Panc1 (cell line): ENCODE results near the gene KCNQ1. TPM values are rescaled to one million over a fixed set of nuclear protein-coding genes. Genes with fewer than 3 reads are reported as not detected.

ENCODE experiments used
- ATAC-seq: fragments of 200-7000 bp; cut with Tn5 transposase; 2 replicates; pipeline ENCODE4 v1.9.1; 2020; ENCODE audit warnings: mild to moderate bottlenecking, moderate library complexity
- BruUV-seq: library from RNA; stranded (reverse); fragments of 400-500 nt; replicated peaks from 2 replicates; lab custom pipeline; 2021; lab: Mats Ljungman, UMichigan
- CTCF ChIA-PET: fragments of 300-600 bp; sonication (Branson Sonifier 250); formaldehyde crosslinking; loops from one replicate; lab custom pipeline; 2022; ENCODE audit warnings: antibody characterized with exemption; lab: Charles Lee
- POLR2A ChIA-PET: fragments of 300-600 bp; sonication (Branson Sonifier 250); formaldehyde crosslinking; loops from one replicate; lab custom pipeline; 2022; ENCODE audit warnings: antibody characterized with exemption; lab: Charles Lee
- DNase-seq: peaks from one replicate; pipeline ENCODE4 v3.0.0-alpha.2; 2010; ENCODE audit warnings: low read depth, low spot score
- H3K27ac ChIP-seq: 2 replicates; pipeline ENCODE4 v1.5.1; 2011; ENCODE audit warnings: mild to moderate bottlenecking, low read length, inconsistent platforms
- H3K27me3 ChIP-seq: fragments of 200-500 bp; sonication (Bioruptor generic); 2 replicates; pipeline ENCODE4 v1.6.0; 2014; ENCODE audit warnings: low read length, inconsistent platforms; ENCODE audit not compliant: control insufficient read depth, insufficient read depth
- H3K36me3 ChIP-seq: fragments of 200-500 bp; sonication (Bioruptor generic); 2 replicates; pipeline ENCODE4 v1.5.1; 2014; ENCODE audit warnings: inconsistent platforms, mild to moderate bottlenecking, low read length, moderate library complexity; ENCODE audit not compliant: control insufficient read depth, insufficient read depth
- H3K4me1 ChIP-seq: 2 replicates; pipeline ENCODE4 v1.5.1; 2011; ENCODE audit warnings: inconsistent platforms, mild to moderate bottlenecking, low read length, moderate library complexity; ENCODE audit not compliant: control insufficient read depth, insufficient read depth
- H3K4me3 ChIP-seq, 2 experiments: 2 replicates each; pipeline ENCODE4 v1.5.1; 2011 to 2012; ENCODE audit warnings: low read depth in 2 of 2, low read length in 2 of 2, mild to moderate bottlenecking in 2 of 2, inconsistent platforms in 1 of 2, moderate library complexity in 1 of 2
- H3K9me3 ChIP-seq: fragments of 200-500 bp; sonication (Bioruptor generic); 2 replicates; pipeline ENCODE4 v1.5.1; 2014; ENCODE audit warnings: low read depth, mild to moderate bottlenecking, inconsistent platforms, low read length, moderate library complexity; ENCODE audit not compliant: control insufficient read depth, insufficient read depth
- POLR2AphosphoS5 ChIP-seq: IDR thresholded peaks from 2 replicates; pipeline ENCODE4 v1.6.1; 2012; ENCODE audit warnings: mild to moderate bottlenecking, low read depth, low read length, moderate library complexity
- REST ChIP-seq, 2 experiments: IDR thresholded peaks; 2 replicates each; pipeline ENCODE4 v1.6.1; 2011 to 2012; ENCODE audit warnings: low read depth in 2 of 2, control low read depth in 1 of 2, low read length in 1 of 2, mild to moderate bottlenecking in 1 of 2, moderate library complexity in 1 of 2; ENCODE audit not compliant: insufficient read depth in 1 of 2
- SIN3A ChIP-seq: IDR thresholded peaks from 2 replicates; pipeline ENCODE4 v1.6.1; 2012; ENCODE audit warnings: low read depth, mild to moderate bottlenecking, low read length, moderate library complexity, borderline replicate concordance; ENCODE audit not compliant: insufficient read depth
- TCF7L2 ChIP-seq: IDR thresholded peaks from 2 replicates; pipeline ENCODE4 v1.6.1; 2011; ENCODE audit warnings: mild to moderate bottlenecking, low read depth, low read length, inconsistent platforms
- in situ Hi-C: cut with HindIII; loops from 2 replicates; pipeline ENCODE4 v1.10.0; 2016; ENCODE audit warnings: low sequenced_read_pairs, low pct_unique_long_range_greater_than_20kb
- intact Hi-C: fragments of 100-400 bp; cut with micrococcal nuclease; formaldehyde crosslinking; loops from one replicate; pipeline ENCODE4 v1.10.0; 2022; ENCODE audit not compliant: unreplicated experiment
- total RNA-seq: library from RNA; stranded (reverse); gene quantifications from one replicate; pipeline ENCODE4 v1.2.1, GENCODE V29; 2021; ENCODE audit not compliant: unreplicated experiment
- TF ChIP-seq, protein P1 (sequence below): fragments of 450-650 bp; IDR thresholded peaks from 2 replicates; pipeline ENCODE4 v1.5.1; 2017; ENCODE audit warnings: mild to moderate bottlenecking

The KCNQ1 gene
- total RNA-seq, 1 experiment from 2014 or later = 1.0 TPM

- ChIA-PET POLR2A (no interaction called here), CTCF (no interaction called here)
- Histone ChIP-seq H3K4me1 (no peaks in the 10 kb centered on the region), H3K9me3 (no peaks in the 10 kb centered on the region), H3K36me3 (no peaks in the 10 kb centered on the region), H3K27ac (no peak overlapping the region), H3K27me3 (peaks cover 3% of the 10 kb centered on the region; the same call in 1 of the 2 replicates), H3K4me3 (no peak overlapping the region)
- intact Hi-C loops (no loop called here), in situ Hi-C loops (no loop called here)
- DNase-seq (no peak), ATAC-seq (no peak)
- TF ChIP-seq, protein P1, sequence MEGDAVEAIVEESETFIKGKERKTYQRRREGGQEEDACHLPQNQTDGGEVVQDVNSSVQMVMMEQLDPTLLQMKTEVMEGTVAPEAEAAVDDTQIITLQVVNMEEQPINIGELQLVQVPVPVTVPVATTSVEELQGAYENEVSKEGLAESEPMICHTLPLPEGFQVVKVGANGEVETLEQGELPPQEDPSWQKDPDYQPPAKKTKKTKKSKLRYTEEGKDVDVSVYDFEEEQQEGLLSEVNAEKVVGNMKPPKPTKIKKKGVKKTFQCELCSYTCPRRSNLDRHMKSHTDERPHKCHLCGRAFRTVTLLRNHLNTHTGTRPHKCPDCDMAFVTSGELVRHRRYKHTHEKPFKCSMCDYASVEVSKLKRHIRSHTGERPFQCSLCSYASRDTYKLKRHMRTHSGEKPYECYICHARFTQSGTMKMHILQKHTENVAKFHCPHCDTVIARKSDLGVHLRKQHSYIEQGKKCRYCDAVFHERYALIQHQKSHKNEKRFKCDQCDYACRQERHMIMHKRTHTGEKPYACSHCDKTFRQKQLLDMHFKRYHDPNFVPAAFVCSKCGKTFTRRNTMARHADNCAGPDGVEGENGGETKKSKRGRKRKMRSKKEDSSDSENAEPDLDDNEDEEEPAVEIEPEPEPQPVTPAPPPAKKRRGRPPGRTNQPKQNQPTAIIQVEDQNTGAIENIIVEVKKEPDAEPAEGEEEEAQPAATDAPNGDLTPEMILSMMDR = no peak
- TF ChIP-seq SIN3A (no peak), POLR2AphosphoS5 (no peak), REST (IDR thresholded peaks at IDR 0.05; ENCODE audit: insufficient read depth in 1 of 2, low read depth in 2 of 2, low read length in 1 of 2) (no peak), TCF7L2 (no peak)
- no TSS peak for BruUV-seq
These were observed 177.1 kb downstream of the KCNQ1 start for GRCh38 chr11:2621894-2622293.

DNA sequence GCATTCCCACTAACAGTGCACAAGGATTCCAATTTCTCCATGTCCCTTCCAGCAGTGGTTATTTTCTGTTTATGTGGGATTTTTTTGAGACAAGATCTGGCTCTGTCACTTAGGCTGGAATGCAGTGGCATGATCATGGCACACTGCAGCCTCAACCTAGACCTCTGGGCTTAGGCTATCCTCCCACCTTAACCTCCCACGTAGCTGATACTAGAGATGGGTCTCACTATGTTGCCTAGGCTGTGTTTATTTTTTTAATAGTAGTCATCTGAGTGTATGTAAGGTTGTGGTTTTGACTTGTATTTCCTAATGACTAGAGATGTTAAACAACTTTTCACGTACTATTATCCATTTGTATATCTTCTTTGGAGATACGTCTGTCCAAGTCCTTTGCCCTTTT is 180.4 kb downstream of the KCNQ1 start:
- no peaks in the 10 kb centered on the region for H3K36me3 ChIP-seq
- intact Hi-C loops = no loop called here
- POLR2A ChIA-PET = interaction anchor here (0.7 kb wide), 1 partner anchor 757 kb away, joined by 8 read pairs; no protein-coding TSS in a partner anchor
- in situ Hi-C loops = no loop called here
- H3K27me3 ChIP-seq = peaks cover 5% of the 10 kb centered on the region
- CTCF ChIA-PET = no interaction called here
- peaks cover 6% of the 10 kb centered on the region; the same call in 1 of the 2 replicates for H3K9me3 ChIP-seq
- no TSS peak for BruUV-seq
- H3K4me1 ChIP-seq = no peaks in the 10 kb centered on the region
- no peak overlapping the region for H3K4me3 ChIP-seq
- no peak for ATAC-seq
- TF ChIP-seq TCF7L2 = no peak
- TF ChIP-seq, protein P1 = no peak
- no peak overlapping the region for H3K27ac ChIP-seq
- DNase-seq = no peak
